Activated CD4-positive, alpha-beta T cell treated with anti-CD3 and anti-CD28 coated beads, Interleukin-2, amount 50 U/mL, for 1 hour (primary cell): ENCODE results near the gene DIMT1.

ENCODE experiments used
- DNase-seq: peaks from one replicate; pipeline ENCODE4 v3.0.0-alpha.2; 2020

The DIMT1 gene

GRCh38 chr5:62369039-62369438 is 34.7 kb downstream of the DIMT1 start:
- no peak for DNase-seq

GRCh38 chr5:62362701-62363100 is 41.0 kb downstream of the DIMT1 start:
- DNase-seq, result no peak

DNA sequence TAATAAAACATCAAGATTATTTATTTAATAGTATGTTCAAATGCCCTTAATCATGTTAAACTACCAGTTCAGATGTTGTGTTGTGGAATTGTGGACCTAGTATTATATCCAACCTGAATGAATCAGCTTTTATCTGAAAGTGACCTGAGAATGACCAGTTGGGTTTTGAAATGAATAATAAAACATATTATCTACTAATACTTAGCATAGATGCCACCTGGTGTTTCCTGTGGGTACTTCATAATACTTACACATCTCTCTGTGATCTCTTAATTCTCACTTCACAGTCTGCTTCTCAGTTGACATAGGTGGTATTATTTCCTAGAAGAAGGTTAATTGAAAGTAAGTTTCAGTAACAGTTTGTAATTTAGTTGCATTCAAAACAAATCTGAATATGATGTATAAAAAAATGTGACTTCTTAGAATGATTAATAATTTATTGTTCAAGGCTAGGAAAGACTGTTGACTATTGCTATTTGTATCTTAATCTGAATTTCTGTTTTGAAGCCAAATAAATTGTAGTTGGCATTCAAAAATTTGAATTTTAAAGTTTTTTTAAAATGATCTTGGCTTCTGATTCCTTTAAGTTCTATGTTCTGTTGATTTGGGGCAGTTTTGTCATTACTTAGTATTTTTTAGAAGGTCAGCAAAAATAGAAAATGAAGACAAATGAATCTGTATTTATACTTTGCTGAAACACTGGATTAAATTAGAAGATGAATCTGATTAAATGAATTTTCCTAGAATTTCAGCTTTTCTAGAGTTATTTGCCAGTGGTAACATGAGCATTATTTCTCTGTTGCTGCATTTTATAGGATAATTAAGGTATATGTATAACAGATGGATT is 49.5 kb downstream of the DIMT1 start:
- no peak for DNase-seq

GRCh38 chr5:62348723-62349481 is 54.8 kb downstream of the DIMT1 start:
- DNase-seq, result no peak

- DNase-seq, result no peak
Measured at GRCh38 chr5:62347928-62348327, 55.8 kb downstream of the DIMT1 start.

DNA sequence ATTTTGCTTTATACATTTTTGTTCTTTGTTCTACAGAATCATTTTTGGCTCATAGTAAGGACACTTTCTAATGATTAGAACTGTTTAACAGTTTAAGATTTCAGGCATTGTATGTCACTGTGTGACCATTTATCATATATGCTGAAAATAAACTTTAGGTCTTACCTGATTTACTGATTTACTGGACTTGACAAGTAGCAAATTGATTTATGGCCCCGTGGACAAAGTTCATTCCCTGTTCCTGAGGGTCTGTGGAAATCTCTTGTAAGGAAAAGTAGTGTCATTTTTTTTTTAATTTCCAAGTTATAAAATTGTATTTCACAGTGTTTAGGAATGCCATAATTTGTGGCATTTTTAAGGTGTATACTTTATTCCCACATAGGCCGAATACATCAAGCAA is 57.0 kb downstream of the DIMT1 start:
- no peak for DNase-seq

DNA sequence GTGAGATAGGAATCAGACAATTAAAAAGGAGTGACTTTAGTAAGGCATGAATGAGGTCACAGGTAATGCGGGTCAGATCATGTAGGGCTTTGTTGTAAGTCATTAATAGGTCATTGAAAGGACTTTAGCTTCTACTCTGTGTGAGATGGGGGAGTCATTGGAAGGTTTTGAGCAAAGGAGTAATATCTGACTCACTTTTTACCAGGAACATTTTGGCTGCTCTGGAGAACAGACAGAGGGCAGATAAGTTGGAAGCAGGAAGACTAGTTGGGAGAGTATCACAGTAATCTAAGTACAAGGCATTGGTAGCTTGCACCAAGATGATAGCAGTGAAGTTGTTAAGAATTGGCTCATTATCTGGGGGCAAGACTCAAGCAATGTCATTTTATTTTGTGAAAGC is 60.3 kb downstream of the DIMT1 start:
- DNase-seq, result no peak

- no peak for DNase-seq
Measured at GRCh38 chr5:62342476-62342837, 61.2 kb downstream of the DIMT1 start.

DNA sequence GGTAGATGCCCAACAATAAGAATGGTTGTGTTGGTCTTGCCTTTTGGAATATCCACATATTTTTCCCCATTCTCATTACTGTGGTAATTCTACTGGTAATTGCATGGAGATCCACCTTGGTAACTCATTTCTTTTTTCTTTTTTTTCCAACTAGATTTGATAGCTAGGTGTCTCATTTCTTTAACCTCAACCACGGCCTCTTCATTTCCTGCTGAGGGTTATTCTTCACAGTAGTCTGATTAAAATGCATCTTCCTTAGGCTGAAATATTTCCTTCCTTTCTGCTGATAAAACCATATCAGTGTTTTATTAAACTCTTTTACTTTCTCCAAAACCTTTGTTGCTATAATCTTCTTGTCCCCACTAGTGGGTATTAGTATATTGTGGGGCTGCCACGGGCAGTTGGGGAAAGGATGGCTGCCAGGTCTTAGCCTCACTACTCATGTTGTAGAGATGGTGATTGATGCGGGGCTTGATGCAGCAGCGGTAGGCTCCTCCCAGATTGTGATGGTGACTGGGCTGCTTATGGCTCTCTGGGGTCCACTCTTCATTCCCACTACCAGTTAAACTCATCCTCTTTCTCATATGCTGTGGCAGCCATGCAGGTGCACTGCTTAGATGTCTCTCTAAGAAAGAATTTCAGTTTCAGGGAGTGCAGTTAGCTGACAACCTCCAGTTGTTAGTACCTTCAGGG is 61.8 kb downstream of the DIMT1 start:
- DNase-seq, result no peak

DNA sequence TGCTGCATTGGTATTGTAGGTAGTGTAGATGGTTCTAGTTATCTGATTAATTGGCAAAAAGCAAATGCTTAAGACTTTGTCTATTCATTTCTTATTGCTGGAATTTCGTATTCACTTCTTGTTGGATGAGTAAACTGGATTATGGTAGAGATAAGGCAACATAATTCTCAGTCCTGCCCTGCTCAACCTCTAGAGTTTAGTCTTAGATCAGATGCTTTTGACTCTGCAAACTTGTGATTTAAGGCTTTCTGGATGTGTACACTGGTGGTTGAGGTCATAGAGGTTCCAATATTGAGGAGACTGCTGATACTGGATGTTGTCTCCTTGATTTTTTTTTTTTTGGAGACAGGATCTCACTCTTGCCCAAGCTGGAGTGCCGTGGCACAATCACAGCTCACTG is 62.7 kb downstream of the DIMT1 start:
- no peak for DNase-seq

DNA sequence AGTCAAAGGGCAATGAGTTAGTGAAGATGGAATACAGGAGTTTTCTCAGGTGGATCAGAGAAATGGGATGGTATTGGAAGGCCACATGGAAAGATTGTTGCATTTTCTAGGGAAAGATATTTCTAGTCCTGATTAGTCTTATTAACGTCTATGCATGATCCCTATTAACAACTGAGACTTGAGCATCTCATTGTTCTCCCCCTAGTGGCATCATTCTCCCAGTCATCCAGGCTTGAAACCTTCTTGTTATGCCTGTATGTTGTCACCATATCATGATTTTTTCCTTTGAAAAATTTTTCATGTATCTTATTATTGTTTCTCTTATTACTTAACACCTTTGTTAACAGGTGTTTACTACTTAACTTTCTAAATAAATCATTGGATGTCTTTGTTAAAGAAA is 63.3 kb downstream of the DIMT1 start:
- no peak for DNase-seq
